Measurements from ENCODE around the gene TRIM28. TPM values are rescaled to one million over a fixed set of nuclear protein-coding genes. Genes with fewer than 3 reads are reported as not detected.

Gene TRIM28
- total and polyA plus RNA-seq, 9 of the 15 experiments (the other 6 are each of a cell fraction or from before 2014, with no cell fraction given), result 12.1 to 797 (median 490) TPM

GRCh38 chr19:58575183-58576041 is 31.5 kb downstream of the TRIM28 start (continued):
- TF ChIP-seq ZNF449 (CRISPR knock-in tag; IDR thresholded peaks at IDR 0.05) (no peak), TRIM25 (IDR thresholded peaks at IDR 0.05; ENCODE audit: borderline replicate concordance) (no peak), ZFP30 (CRISPR knock-in tag; IDR thresholded peaks at IDR 0.05; ENCODE audit: borderline replicate concordance) (no peak), FOXP4 (CRISPR knock-in tag; IDR thresholded peaks at IDR 0.05; ENCODE audit: borderline replicate concordance) (0 out of 2 replicates have a peak, but pooled peaks have one; percentile 50), LCOR (CRISPR knock-in tag; IDR thresholded peaks at IDR 0.05) (peak; percentile 65; the same call in 1 of the 2 replicates), ZNF263 (CRISPR knock-in tag; IDR thresholded peaks at IDR 0.05; ENCODE audit: borderline replicate concordance) (no peak; the same call in 1 of the 2 replicates), TBP (optimal IDR thresholded peaks at IDR 0.05; ENCODE audit: low read depth, low read length) (peak; percentile 49), SPI1 (IDR thresholded peaks at IDR 0.05; ENCODE audit: borderline replicate concordance, low read depth, low read length) (no peak), KLF6 (CRISPR knock-in tag; IDR thresholded peaks at IDR 0.05; ENCODE audit: borderline replicate concordance) (0 out of 2 replicates have a peak, but pooled peaks have one; percentile 19), ZNF232 (CRISPR knock-in tag; IDR thresholded peaks at IDR 0.05) (no peak), MYBL2 (IDR thresholded peaks at IDR 0.05; ENCODE audit: low read depth) (no peak), MYBL2 (CRISPR knock-in tag; IDR thresholded peaks at IDR 0.05; ENCODE audit: borderline replicate concordance) (no peak), ZNF253 (CRISPR knock-in tag; conservative IDR thresholded peaks at IDR 0.05) (no peak), TCFL5 (CRISPR knock-in tag; conservative IDR thresholded peaks at IDR 0.05) (no peak), SLC30A9 (CRISPR knock-in tag; IDR thresholded peaks at IDR 0.05) (no peak)

Data from K562 (cell line).